Transverse colon (tissue), 4 donors: Measurements from ENCODE around the gene CAPS2. TPM values are rescaled to one million over a fixed set of nuclear protein-coding genes. Genes with fewer than 3 reads are reported as not detected.
"Not testable (repeated sequence)": the region's sequence is repeated elsewhere in the genome, so short reads cannot be mapped to it uniquely, and the experiment has no call there.

ENCODE experiments used
- DNase-seq: peaks from one replicate; pipeline ENCODE4 v3.0.0-alpha.2; 2019
- H3K27ac ChIP-seq, 4 donors: fragments of 200-600 bp; sonication (generic); 2 replicates each; pipeline ENCODE4 v1.5.1; 2016 to 2018; ENCODE audit warnings: inconsistent platforms in 4 of 4
- H3K27me3 ChIP-seq: fragments of 200-600 bp; sonication (generic); 2 replicates; pipeline ENCODE4 v1.5.1; 2017; ENCODE audit warnings: inconsistent platforms
- H3K36me3 ChIP-seq, 4 donors: fragments of 200-600 bp; sonication (generic); 2 replicates each; pipeline ENCODE4 v1.5.1; 2017 to 2019; ENCODE audit warnings: inconsistent platforms in 4 of 4
- H3K4me1 ChIP-seq, 4 donors: fragments of 200-600 bp; sonication (generic); 2 replicates each; pipeline ENCODE4 v1.5.1; 2017 to 2020; ENCODE audit warnings: inconsistent platforms in 4 of 4
- H3K4me3 ChIP-seq, 4 donors: fragments of 200-600 bp; sonication (generic); 1 replicate in 1 of 4; 2 replicates in 3 of 4; pipeline versions ENCODE4 v1.5.1 to v1.6.1; 2017 to 2019; ENCODE audit warnings: inconsistent platforms in 4 of 4
- H3K9me3 ChIP-seq, 2 donors: fragments of 200-600 bp; sonication (generic); 2 replicates each; pipeline ENCODE4 v1.5.1; 2017 to 2019; ENCODE audit warnings: inconsistent platforms in 2 of 2
- CTCF ChIP-seq, 5 experiments: fragments of 200-600 bp in 3 of 5; fragments of 450-650 bp in 2 of 5; sonication (generic) in 3 of 5; IDR thresholded peaks; 1 replicate in 2 of 5; 2 replicates in 3 of 5; pipeline ENCODE4 v1.5.1; 2016 to 2017; ENCODE audit warnings: antibody characterized with exemption in 5 of 5, inconsistent platforms in 3 of 5, mild to moderate bottlenecking in 2 of 5, moderate library complexity in 1 of 5
- EP300 ChIP-seq: sonication (generic); formaldehyde crosslinking; IDR thresholded peaks from one replicate; pipeline ENCODE4 v1.6.1; 2017; ENCODE audit warnings: antibody characterized with exemption, low read depth
- POLR2A ChIP-seq: fragments of 450-650 bp; IDR thresholded peaks from one replicate; pipeline ENCODE4 v1.6.1; 2016; ENCODE audit warnings: antibody characterized with exemption, mild to moderate bottlenecking, moderate library complexity
- POLR2AphosphoS5 ChIP-seq, 3 donors: sonication (generic); formaldehyde crosslinking; IDR thresholded peaks; one replicate each; pipeline ENCODE4 v1.6.1; 2016; ENCODE audit warnings: antibody characterized with exemption in 3 of 3
- WGBS, 2 donors: methylation state at CpG; one replicate each; pipeline ENCODE4 v1.1.5; 2018; ENCODE audit warnings: low coverage in 1 of 2; 5-methylcytosine and 5-hydroxymethylcytosine counted together
- in situ Hi-C, 4 donors: fragments of 200-750 bp; cut with MboI; loops; one replicate each; pipeline versions ENCODE4 v1.15.0 to v1.15.1; 2017; ENCODE audit warnings: low sequenced_read_pairs in 3 of 4, low pct_ligation_motif_present in 1 of 4, low pct_unique_long_range_greater_than_20kb in 1 of 4
- intact Hi-C: fragments of 100-400 bp; cut with DNase I; formaldehyde crosslinking; loops from one replicate; pipeline ENCODE4 v1.15.1; 2023; ENCODE audit warnings: low total_unique reads
- total RNA-seq, 4 donors: library from RNA; depleted of rRNA; stranded (reverse); fragments of >200 nt; gene quantifications; one replicate each; pipeline ENCODE4 v1.1.0, GENCODE V29; 2016

Gene CAPS2
- total RNA-seq, 4 donors from 2014 or later: 2.0 to 10.3 (median 4.9) TPM

GRCh38 chr12:75349946-75350345, 19.8 kb upstream of the CAPS2 start:
- WGBS, 2 donors: 85 to 100% methylated on average over 1 to 4 of the region's 4 CpGs
- no peaks in the 10 kb centered on the region for H3K27me3 ChIP-seq
- H3K4me3 ChIP-seq: no peak overlapping the region
- H3K36me3 ChIP-seq: no peaks in the 10 kb centered on the region
- no peak overlapping the region for H3K27ac ChIP-seq
- in situ Hi-C loops (no loop called here), intact Hi-C loops (no loop called here)
- H3K9me3 ChIP-seq: peaks cover 0 to 4% of the 10 kb centered on the region in 2 donors
- no peak for DNase-seq
- TF ChIP-seq CTCF (IDR thresholded peaks at IDR 0.05) (no peak), POLR2AphosphoS5 (IDR thresholded peaks at IDR 0.05) (no peak), EP300 (no peak), POLR2A (no peak)
- no peaks in the 10 kb centered on the region for H3K4me1 ChIP-seq

GRCh38 chr12:75346215-75346614, 16.1 kb upstream of the CAPS2 start:
- H3K27ac ChIP-seq, intact Hi-C loops, H3K36me3 ChIP-seq, H3K27me3 ChIP-seq, in situ Hi-C loops, H3K4me3 ChIP-seq, DNase-seq, H3K4me1 ChIP-seq, H3K9me3 ChIP-seq: not testable (repeated sequence)
- WGBS, 2 donors: 71 to 84% methylated on average over 6 of the region's 6 CpGs

- DNase-seq: no peak
- Histone ChIP-seq H3K27me3 (no peaks in the 10 kb centered on the region), H3K4me1 (no peaks in the 10 kb centered on the region), H3K4me3 (no peak overlapping the region), H3K9me3 (no peaks in the 10 kb centered on the region), H3K27ac (no peak overlapping the region), H3K36me3 (no peaks in the 10 kb centered on the region)
- in situ Hi-C loops (no loop called here), intact Hi-C loops (loop anchor here (1.0 kb wide), 1 partner anchor 32 kb away; no protein-coding TSS in a partner anchor)
- TF ChIP-seq CTCF (IDR thresholded peaks at IDR 0.05) (no peak), EP300 (no peak), POLR2AphosphoS5 (IDR thresholded peaks at IDR 0.05) (no peak), POLR2A (no peak)
- 75 to 86% methylated on average over 2 of the region's 2 CpGs for WGBS, 2 donors
These were observed 15.4 kb upstream of the CAPS2 start for GRCh38 chr12:75345531-75345930.

GRCh38 chr12:75341873-75342272, 11.7 kb upstream of the CAPS2 start:
- intact Hi-C loops (no loop called here), in situ Hi-C loops (no loop called here)

More at GRCh38 chr12:75341873-75342272, 11.7 kb upstream of the CAPS2 start:
- 86 to 89% methylated on average over 5 of the region's 5 CpGs for WGBS, 2 donors
- TF ChIP-seq EP300 (no peak), POLR2A (no peak), POLR2AphosphoS5 (IDR thresholded peaks at IDR 0.05) (no peak), CTCF (IDR thresholded peaks at IDR 0.05) (no peak)
- H3K27me3 ChIP-seq: no peaks in the 10 kb centered on the region
- no peaks in the 10 kb centered on the region for H3K9me3 ChIP-seq
- no peaks in the 10 kb centered on the region for H3K36me3 ChIP-seq
- DNase-seq: no peak
- H3K27ac ChIP-seq: no peak overlapping the region
- no peak overlapping the region for H3K4me3 ChIP-seq
- no peaks in the 10 kb centered on the region for H3K4me1 ChIP-seq
